RWPE2 (cell line): ENCODE data around the gene HOXD8.

ENCODE experiments used
- ATAC-seq: fragments of 200-7000 bp; cut with Tn5 transposase; 3 replicates; pipeline ENCODE4 v1.9.1; 2021; ENCODE audit warnings: low read depth
- DNase-seq: peaks from one replicate; pipeline ENCODE4 v3.0.0-alpha.2; 2020; ENCODE audit warnings: low spot score
- H3K27ac ChIP-seq: fragments of 450-650 bp; 2 replicates; pipeline ENCODE4 v1.5.1; 2017; ENCODE audit warnings: mild to moderate bottlenecking; ENCODE audit not compliant: poor library complexity, severe bottlenecking
- H3K27me3 ChIP-seq: fragments of 250-450 bp; sonication (Bioruptor Pico); 2 replicates; pipeline ENCODE4 v1.5.1; 2021; ENCODE audit warnings: mild to moderate bottlenecking, moderate library complexity; ENCODE audit not compliant: insufficient read depth, poor library complexity, severe bottlenecking
- H3K36me3 ChIP-seq: fragments of 250-450 bp; sonication (Bioruptor Pico); 2 replicates; pipeline ENCODE4 v1.5.1; 2020; ENCODE audit warnings: low read depth, mild to moderate bottlenecking, moderate library complexity
- H3K4me1 ChIP-seq: fragments of 250-450 bp; sonication (Bioruptor Pico); 2 replicates; pipeline ENCODE4 v1.5.1; 2021; ENCODE audit warnings: mild to moderate bottlenecking, moderate library complexity; ENCODE audit not compliant: insufficient read depth, poor library complexity, severe bottlenecking
- H3K4me3 ChIP-seq: fragments of 250-450 bp; sonication (Bioruptor Pico); 2 replicates; pipeline ENCODE4 v1.5.1; 2021; ENCODE audit warnings: mild to moderate bottlenecking, moderate library complexity; ENCODE audit not compliant: severe bottlenecking
- H3K9me3 ChIP-seq: fragments of 250-450 bp; sonication (Bioruptor Pico); 2 replicates; pipeline ENCODE4 v1.5.1; 2021; ENCODE audit warnings: mild to moderate bottlenecking, moderate library complexity; ENCODE audit not compliant: severe bottlenecking
- CTCF ChIP-seq: fragments of 450-650 bp; IDR thresholded peaks from one replicate; pipeline ENCODE4 v1.5.1; 2017; ENCODE audit warnings: mild to moderate bottlenecking, moderate library complexity; ENCODE audit not compliant: poor library complexity, severe bottlenecking

Gene HOXD8

GRCh38 chr2:176131848-176132158, 2.3 kb downstream of the HOXD8 start:
- TF ChIP-seq CTCF: no peak
- ATAC-seq (no peak), DNase-seq (no peak)
- Histone ChIP-seq H3K27me3 (no peaks in the 10 kb centered on the region), H3K4me3 (no peak overlapping the region), H3K27ac (no peak overlapping the region), H3K9me3 (no peaks in the 10 kb centered on the region), H3K4me1 (peaks cover 15% of the 10 kb centered on the region), H3K36me3 (no peaks in the 10 kb centered on the region)

- DNase-seq (no peak), ATAC-seq (no peak)
- H3K4me1 ChIP-seq: peaks cover 10% of the 10 kb centered on the region
- no peaks in the 10 kb centered on the region for H3K27me3 ChIP-seq
- H3K9me3 ChIP-seq: no peaks in the 10 kb centered on the region
- no peak for TF ChIP-seq CTCF
- no peak overlapping the region for H3K27ac ChIP-seq
- no peak overlapping the region for H3K4me3 ChIP-seq
- H3K36me3 ChIP-seq: no peaks in the 10 kb centered on the region
Measured at GRCh38 chr2:176132205-176133171, 3.0 kb downstream of the HOXD8 start.

GRCh38 chr2:176133389-176133788, 3.9 kb downstream of the HOXD8 start:
- H3K27me3 ChIP-seq: no peaks in the 10 kb centered on the region
- no peak overlapping the region for H3K27ac ChIP-seq
- peaks cover 10% of the 10 kb centered on the region for H3K4me1 ChIP-seq
- no peak for TF ChIP-seq CTCF
- DNase-seq (no peak), ATAC-seq (no peak)
- H3K4me3 ChIP-seq: no peak overlapping the region
- H3K36me3 ChIP-seq: no peaks in the 10 kb centered on the region
- H3K9me3 ChIP-seq: no peaks in the 10 kb centered on the region

GRCh38 chr2:176134035-176134434, 4.5 kb downstream of the HOXD8 start:
- no peak overlapping the region for H3K4me3 ChIP-seq
- no peak for TF ChIP-seq CTCF
- H3K27ac ChIP-seq: no peak overlapping the region
- H3K27me3 ChIP-seq: no peaks in the 10 kb centered on the region
- H3K9me3 ChIP-seq: no peaks in the 10 kb centered on the region
- DNase-seq: no peak
- ATAC-seq: no peak
- peaks cover 10% of the 10 kb centered on the region for H3K4me1 ChIP-seq
- no peaks in the 10 kb centered on the region for H3K36me3 ChIP-seq

- H3K9me3 ChIP-seq: no peaks in the 10 kb centered on the region
- no peaks in the 10 kb centered on the region for H3K36me3 ChIP-seq
- peak overlapping the region; percentile 50 for H3K27ac ChIP-seq
- DNase-seq: no peak
- peak; percentile 33 for TF ChIP-seq CTCF
- H3K4me1 ChIP-seq: peaks cover 10% of the 10 kb centered on the region
- H3K27me3 ChIP-seq: no peaks in the 10 kb centered on the region
- peak; percentile 30; the same call in 2 of the 3 replicates for ATAC-seq
- H3K4me3 ChIP-seq: no peak overlapping the region
Measured at GRCh38 chr2:176135035-176135440, 5.5 kb downstream of the HOXD8 start.
